ENCODE measurements around the gene DISC1.

The DISC1 gene

DNA sequence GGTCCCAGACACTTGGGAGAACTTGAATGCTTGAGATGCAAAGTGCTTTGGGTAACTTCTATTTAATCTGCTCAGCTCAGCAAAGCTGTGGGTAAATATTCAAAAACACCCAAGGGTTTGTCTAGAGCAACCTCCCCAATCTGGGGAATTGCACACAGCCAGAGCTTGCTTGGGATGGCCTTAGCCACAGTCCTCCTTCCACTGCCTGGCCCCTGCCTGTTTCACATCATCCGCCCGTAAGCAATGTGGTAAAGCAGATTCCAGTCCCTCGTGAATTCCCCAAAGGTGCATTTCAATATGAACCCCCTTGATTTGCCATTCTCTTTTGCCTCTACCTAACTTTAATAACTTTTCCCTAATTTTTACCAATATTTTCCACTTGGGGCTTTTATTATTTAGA lies 418.1 kb downstream of the DISC1 start:
- DNase-seq (ENCODE audit: low spot score), result no peak

DNA sequence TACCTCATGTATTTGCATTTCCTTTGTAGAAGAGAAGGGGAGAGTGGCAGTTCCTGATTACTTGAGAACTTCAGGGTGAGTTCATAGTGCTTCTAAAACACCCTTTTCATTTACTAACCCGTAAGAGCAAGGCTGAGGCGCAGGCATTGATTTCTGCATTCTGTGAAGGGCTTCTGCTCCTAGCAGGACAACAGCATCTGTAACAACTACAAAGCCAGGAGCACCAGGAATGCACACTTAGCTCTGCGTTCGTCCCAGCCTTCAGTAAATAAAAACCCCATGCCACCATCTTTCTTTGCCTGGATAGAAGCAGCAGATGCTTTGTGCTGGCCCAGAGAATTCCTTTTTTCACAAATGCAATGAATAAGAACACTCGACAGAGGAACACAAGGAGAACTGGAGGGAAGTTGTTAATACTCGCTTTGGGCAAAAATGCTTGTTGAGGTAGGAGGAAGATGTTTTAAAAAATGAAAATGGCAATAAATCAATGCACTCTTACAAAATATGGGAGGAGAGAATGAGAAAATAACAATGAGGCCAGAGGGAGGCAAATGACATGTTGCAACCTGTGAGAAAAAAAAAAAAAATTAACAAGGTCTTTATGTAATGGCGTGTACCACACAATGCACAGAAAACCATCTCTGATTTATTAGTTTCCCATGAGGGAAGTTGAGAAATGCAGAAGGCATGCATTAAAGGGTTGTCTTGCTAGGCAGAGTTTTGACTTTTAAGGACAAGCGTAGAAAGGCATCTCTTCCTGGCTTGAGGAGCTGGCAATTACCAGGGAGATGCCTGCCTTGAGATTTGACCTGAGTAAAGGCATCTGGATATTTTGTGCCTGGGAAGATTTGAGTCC lies 418.8 kb downstream of the DISC1 start:
- no peak for DNase-seq (ENCODE audit: low spot score)

DNA sequence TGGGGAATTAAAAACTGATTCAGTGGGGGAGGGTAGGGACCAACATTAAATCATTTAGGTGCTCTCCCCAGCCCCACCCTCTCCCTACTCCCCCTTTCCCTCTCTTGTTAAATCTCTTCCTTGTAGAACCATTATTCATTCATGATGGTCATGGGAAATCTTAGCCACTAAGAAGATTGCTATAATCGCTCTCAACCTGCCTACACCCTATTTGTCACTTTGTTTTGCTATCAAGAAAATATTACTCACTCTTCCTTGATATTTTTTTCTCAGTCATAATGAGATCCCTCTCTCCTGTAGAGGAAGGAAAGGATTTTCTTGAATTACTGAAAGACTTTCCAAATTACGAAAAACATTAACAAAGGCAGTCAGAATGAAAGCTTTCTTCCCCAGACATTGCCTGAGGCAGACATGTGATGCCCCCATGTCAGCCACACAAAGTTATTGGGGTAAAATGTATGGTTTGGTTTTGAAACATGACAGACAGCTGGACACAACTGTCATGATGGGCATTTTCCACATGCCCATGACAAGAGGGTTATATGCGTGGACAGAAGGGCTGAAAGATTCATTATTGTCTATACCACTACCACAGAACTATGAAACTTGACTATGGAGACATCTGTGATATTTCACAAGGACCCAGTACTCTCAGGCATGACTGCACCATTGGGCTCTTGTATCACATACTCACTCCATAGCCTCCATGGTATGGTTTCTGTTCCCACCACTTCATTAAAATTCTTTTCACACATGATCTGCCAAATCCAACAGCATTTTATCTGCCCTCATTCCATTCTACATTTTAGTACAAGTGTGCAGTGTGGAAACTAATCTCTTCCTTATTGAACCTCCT lies 420.1 kb downstream of the DISC1 start:
- no peak for DNase-seq (ENCODE audit: low spot score)

DNA sequence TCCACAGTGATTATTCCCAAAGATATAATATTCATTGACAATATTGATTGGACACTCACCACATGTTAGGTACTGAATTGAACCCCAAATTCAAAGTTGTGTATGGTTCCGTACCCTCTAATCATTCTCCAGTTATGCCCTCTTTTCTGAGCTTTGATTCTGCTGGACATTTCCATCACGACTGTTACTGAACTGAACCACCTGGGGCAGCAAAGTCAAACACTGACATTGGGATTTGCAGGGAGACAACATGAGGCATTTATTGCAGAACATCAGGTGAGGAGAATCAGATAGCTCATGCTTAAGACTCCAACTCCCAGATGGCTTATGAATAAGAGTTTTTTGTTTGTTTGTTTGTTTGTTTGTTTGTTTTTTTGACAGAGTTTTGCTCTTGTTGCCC lies 420.9 kb downstream of the DISC1 start:
- no peak for DNase-seq (ENCODE audit: low spot score)

DNA sequence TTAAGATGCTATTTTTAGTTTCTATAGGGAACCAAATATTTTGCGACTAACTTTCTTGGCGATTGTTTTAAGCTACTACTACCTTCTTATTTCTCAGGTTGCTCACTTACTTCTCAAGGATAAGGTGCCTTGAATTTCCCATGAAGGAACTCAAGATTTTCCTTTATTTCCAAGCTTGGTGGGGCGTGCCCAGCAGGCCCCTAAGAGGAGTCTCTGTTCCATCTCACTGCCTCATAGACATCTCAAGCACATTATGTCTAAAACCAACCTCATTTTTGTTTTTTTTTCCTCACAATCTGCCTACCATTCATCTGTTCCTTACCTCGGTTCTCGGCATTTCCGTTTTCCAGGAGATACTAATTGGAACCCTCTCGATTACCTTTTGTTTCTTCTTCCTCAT lies 421.9 kb downstream of the DISC1 start:
- no peak for DNase-seq (ENCODE audit: low spot score)

DNA sequence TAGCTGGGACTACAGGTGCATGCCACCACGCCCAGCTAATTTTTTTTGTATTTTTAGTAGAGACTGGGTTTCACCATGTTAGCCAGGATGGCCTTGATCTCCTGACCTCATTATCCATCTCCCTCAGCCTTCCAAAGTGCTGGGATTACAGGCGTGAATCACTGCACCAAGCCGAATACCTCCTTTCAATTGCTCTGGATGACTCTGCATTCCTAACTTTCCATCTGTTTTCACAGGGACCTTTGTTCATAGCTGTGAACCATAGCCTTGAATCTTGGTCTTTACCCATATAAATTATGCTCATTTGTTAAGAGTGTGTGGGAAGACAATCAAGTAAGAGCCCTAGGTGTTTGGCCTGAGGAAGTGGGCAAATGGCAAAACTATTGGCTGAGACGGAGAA lies 422.7 kb downstream of the DISC1 start:
- no peak for DNase-seq (ENCODE audit: low spot score)

DNA sequence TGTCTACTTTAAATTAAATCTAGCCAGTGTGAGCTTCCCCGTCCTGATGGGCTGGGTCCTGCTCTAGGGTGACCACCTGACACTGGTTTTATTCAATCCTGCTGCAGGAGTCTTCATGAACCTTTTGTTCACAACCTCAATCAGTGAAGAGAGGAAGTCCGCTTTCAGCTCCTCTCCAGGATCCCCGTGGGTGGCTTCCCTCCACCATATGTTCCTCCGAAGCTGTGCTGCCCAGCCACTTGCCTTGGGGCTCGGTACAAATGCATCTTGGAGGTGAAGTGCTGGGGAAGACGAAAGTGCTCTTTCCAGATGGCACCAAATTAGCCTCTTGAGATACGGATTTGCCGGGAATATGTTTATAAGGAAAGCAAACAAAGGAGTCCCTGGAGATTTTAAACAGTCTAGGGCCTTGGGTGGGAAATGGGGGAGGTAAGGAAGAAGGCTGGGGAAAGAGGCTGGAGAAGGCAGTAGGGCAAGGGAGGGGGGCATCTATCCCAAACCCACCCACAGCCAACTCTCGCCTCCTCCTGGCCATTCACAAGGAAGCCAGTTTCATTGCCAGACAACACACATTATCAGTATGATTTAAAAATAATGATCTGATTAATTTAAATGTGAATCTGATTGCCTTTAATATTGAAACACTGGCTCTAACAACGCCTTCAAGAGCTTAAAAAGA lies 430.8 kb downstream of the DISC1 start:
- no peak for DNase-seq (ENCODE audit: low spot score)

DNA sequence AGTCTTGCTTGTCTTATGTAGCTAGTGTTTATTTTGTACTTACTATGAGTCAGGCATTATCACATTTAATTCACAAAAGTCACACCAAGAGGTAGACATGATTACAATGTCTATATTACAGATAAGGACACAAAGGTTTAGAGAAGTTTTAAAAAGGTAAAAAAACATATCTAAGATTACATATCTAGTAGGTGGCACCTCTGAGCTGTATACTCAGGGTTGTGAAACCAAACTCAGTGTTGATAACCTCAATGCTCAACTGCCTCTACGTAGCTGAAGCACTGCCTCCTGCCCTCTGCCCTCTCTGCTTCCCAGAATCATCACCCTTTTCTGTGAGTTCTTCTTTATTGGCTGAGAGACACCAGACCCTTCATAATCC lies 431.3 kb downstream of the DISC1 start:
- DNase-seq (ENCODE audit: low spot score), result no peak

DNA sequence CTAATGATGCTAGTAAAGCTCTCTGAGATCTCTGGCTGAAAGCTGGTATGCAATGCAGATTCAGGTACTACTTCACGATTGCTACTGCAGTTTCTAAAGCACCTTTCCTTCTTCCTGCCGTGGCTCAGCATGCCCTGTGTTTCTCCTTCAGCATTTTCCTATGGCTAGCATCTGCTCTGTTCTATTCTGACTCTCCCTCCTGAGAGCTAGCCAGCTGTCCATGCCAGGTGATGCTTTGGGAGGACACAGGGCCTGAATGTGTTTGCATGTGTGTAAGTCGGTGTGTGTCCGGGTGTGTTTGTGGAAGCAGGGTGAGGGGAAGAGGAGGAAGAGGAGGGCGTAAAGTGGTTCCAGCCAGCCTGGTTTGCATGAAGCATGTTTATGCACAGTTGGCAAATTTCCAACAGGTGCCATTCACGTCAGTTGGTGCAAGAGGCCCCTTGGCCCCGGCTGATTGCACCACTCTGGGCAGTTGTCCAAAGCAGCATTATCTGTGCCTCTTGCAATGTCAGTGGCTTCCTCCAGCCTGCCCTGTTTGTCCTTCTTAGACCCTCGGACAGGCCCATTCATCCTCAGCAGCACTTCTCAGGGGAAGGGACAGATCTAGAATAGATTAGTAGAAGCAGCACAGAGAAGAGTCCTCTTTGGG lies 433.3 kb downstream of the DISC1 start:
- DNase-seq (ENCODE audit: low spot score), result no peak

DNA sequence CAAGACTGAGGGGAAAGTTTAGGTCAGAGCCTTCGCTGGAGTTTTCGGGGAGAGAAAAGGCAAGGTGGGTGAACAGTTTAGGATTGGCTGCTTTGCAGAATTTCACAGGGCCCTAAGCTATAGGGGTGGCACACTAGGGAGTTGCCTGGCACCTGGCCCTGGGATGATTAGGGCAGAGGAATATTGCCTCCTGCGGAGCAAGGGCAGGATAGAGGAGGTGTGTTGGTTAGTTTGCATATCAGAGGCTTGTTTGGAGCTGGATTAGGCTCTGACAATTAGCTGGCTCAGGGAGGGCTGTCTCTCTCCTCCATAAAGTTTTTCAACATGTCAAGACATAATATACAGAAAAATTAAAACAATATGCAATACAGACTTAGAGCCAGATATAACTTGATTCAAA lies 436.4 kb downstream of the DISC1 start:
- DNase-seq (ENCODE audit: low spot score), result no peak

DNA sequence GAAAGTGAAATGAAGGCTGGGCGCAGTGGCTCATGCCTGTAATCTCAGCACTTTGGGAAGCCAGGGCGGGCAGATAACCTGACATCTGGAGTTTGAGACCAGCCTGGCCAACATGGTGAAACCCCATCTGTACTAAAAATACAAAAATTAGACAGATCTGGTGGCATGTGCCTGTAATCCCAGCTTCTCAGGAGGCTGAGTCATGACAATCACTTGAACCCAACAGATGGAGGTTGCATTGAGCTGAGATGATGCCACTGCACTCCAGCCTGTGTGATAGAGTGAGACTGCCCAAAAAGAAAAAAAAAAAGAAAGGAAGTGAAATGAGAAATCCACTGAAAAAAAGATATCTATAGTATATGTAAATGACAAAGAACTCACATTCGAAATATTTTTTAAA lies 439.9 kb downstream of the DISC1 start:
- DNase-seq (ENCODE audit: low spot score), result no peak

DNA sequence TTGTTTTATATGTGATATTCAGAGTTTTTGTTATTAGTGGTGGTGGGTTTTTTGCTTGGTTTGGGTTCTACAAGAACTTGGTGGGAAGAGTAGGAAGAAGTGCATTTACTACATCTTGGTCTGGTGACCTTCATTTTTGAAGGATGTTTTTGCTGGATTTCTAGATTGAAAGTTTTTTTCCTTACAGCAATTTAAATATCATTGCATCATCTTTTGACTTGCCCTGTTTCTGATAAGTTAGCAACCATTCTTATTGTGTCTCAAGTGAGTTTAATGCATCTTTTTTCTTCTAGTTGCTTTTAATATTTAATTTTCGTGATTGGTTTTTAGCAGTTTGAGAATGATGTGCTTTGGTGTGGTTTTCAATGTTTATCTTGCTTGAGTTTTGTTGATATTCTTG lies 447.7 kb downstream of the DISC1 start:
- no peak for DNase-seq (ENCODE audit: low spot score)

DNA sequence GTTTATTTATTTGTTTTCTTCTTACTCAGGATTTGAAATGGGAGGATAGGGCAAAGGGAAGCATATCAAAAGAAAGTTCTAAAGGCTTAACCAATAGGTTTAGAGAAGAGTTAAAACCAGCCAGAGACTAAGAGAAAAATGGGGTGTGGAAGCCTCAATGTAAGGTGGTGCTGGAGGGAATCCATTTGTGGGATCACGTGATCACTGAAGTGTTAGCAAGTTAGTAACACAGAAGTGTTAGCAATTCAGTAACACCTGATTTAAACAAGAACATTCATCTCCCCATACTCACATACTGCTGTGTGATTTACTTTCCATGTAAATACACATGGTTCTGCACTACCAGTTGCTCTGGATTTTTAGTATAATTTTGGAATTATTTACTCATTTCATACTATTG lies 451.2 kb downstream of the DISC1 start:
- no peak for DNase-seq (ENCODE audit: low spot score)

DNA sequence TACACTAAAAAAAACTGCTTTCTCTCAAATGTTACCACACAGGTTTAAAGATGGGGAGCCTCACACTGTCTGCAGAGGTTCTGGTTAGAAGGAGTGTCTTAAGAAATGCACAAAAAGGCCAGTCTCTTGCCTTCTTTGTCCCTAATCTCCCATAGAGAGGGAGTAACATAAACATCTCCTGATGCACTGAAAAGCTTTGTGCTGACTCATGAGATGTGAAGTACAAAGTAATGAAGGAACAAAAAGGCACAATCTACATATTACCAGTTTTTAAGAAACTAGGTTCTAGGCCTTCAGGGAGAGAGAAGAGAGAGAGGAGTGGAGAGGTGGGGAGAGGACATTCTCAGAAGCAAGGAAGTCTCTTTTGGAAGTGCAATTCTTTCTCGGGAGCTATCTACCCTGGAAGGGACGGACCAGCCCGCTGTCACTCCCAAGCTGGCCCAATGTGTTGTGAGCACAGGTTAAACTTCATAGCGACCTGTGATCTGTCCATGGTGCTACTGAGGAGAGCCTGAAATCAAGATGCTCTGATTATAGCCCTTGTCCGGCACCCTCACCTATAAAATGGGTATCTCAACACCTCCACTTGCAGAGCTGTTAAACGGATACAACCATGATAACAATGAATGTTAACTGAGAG lies 458.1 kb downstream of the DISC1 start:
- peak; percentile 19 for DNase-seq (ENCODE audit: low spot score)

DNA sequence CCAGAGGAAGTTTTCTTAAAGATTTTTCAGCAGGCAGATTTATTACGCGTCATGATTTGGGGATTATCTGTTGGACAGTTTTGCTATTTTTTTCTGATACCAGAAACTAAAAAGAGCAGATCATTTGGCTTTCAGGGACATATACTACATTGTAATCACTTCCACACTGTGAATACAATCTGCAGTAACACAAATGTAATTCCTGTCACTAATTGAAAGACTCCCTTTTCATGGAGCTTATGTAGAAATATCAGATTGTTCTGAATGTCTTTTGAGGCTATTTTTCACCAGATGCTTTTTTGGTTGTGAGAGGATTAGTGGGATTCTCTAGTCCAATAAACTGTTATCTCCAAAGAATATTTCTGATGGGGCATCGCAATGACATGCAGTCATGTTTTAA lies 464.2 kb downstream of the DISC1 start:
- no peak for DNase-seq (ENCODE audit: low spot score)
